GM13976 (cell line): ENCODE measurements around the gene PIGZ.
"Not testable (repeated sequence)": the region's sequence is repeated elsewhere in the genome, so short reads cannot be mapped to it uniquely, and the experiment has no call there.

Experiments used
- DNase-seq: peaks from one replicate; pipeline ENCODE4 v3.0.0; 2012; ENCODE audit warnings: low spot score
- CTCF ChIP-seq: IDR thresholded peaks from 2 replicates; pipeline ENCODE4 v1.5.1; 2012; ENCODE audit warnings: borderline replicate concordance, mild to moderate bottlenecking; ENCODE audit not compliant: insufficient read depth; ENCODE audit errors: extremely low read depth, missing control alignments, control extremely low read depth
- in situ Hi-C: fragments of 300-500 bp; cut with MboI; formaldehyde crosslinking; loops from one replicate; pipeline ENCODE4 v1.12.0; 2022; ENCODE audit warnings: low sequenced_read_pairs, mixed read lengths, inconsistent platforms; ENCODE audit not compliant: unreplicated experiment

PIGZ gene

GRCh38 chr3:196947860-196948441 lies 20.7 kb downstream of the PIGZ start:
- in situ Hi-C loops: no loop called here
- TF ChIP-seq CTCF: no peak
- no peak for DNase-seq

GRCh38 chr3:196947136-196947859 lies 21.3 kb downstream of the PIGZ start:
- in situ Hi-C loops: no loop called here
- TF ChIP-seq CTCF: no peak

DNA sequence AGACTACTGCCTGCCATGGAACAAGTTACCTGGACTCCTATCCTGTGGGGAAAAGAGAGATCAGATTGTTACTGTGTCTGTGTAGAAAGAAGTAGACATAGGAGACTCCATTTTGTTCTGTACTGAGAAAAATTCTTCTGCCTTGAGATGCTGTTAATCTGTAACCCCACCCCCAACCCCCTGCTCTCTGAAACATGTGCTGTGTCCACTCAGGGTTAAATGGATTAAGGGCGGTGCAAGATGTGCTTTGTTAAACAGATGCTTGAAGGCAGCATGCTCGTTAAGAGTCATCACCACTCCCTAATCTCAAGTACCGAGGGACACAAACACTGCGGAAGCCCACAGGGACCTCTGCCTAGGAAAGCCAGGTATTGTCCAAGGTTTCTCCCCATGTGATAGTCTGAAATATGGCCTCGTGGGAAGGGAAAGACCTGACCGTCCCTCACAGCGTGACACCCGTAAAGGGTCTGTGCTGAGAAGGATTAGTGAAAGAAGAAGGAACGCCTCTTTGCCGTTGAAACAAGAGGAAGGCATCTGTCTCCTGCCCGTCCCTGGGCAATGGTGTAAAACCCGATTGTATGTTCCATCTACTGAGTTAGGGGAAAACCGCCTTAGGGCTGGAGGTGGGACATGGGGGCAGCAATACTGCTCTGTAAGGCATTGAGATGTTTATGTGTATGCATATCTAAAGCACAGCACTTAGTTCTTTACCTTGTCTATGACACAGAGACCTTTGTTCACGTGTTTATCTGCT lies 24.4 kb downstream of the PIGZ start:
- in situ Hi-C loops, DNase-seq: not testable (repeated sequence)

More at GRCh38 chr3:196947136-196947859, 21.3 kb downstream of the PIGZ start:
- DNase-seq: no peak

DNA sequence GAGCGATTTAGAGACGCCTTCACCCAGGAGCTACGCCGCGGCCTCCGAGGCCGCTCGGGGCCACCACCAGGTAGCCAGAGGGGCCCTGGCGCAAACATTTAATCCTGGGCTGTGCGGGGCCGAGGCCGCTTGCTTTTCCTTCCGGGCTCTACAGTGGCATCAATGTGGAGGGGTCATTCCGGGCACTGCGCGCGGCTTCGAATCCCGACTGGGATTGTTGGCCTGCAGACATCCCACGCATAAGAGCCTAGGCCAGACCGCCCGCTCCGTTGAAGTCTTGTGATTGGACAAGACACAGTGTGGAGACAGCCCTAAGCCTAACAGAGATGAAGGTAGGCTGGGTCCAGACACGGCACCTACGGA lies 25.7 kb downstream of the PIGZ start:
- no peak for TF ChIP-seq CTCF
- no peak for DNase-seq
- in situ Hi-C loops: no loop called here

DNA sequence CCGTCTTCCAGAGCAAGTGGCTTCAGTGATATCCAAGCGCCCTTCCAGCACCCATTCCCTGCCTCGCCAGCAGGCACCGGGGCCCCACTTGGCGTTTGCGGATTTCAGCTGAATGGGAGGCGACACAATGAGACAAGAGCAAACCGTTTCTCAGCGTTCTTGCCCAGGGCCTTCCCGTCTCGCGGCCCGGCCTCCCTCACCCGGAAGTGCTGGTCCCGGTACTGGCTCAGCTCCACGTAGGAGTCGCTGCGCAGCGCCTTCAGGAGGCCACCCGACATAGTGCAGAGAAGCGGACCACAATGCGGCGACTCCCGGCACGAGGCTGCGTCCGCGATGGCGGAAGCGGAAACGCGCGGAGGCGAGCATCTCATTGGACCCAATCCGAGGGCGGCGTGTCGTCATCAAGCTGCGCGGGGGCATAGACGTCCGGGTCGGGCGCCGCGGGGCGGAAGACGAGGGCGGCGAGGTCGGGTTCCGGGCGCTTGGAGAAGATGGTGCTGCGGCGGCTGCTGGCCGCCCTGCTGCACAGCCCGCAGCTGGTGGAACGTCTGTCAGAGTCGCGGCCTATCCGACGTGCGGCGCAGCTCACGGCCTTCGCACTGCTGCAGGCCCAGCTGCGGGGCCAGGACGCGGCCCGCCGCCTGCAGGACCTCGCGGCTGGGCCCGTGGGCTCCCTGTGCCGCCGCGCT lies 26.3 kb downstream of the PIGZ start, which contains the start of gene NCBP2:
TSS of gene NCBP2 (minus strand) at position 303 of the 689 bp plus-strand sequence. CDS start at position 278, 25 bp downstream.
- DNase-seq: peak; percentile 97
- TF ChIP-seq CTCF: peak; percentile 78
- in situ Hi-C loops: no loop called here

DNA sequence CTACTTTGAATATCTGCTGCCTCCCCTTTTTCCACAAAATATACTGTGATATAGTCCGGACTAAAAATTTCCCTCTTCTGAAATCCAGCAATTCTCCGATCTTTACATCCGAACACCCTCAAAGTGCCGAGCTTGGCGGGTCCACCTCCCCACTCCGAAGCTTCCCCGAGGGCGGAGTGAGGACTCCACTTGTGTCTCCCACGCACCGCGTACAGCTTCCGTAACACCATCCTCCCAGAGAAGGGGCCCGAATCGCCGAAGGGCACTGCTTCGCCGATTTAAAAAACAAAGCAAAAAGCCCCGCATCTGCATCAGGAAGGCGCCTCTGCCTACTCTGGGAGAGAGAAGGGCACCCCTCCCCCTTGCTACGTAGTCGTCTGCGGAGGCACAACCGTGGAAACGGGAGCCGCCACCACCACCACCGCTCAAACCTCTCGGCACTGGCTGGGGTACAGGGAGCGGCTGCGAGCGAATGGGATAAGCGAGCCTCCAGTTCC lies 26.9 kb downstream of the PIGZ start:
- TF ChIP-seq CTCF: no peak
- DNase-seq: peak; percentile 76
- in situ Hi-C loops: no loop called here

DNA sequence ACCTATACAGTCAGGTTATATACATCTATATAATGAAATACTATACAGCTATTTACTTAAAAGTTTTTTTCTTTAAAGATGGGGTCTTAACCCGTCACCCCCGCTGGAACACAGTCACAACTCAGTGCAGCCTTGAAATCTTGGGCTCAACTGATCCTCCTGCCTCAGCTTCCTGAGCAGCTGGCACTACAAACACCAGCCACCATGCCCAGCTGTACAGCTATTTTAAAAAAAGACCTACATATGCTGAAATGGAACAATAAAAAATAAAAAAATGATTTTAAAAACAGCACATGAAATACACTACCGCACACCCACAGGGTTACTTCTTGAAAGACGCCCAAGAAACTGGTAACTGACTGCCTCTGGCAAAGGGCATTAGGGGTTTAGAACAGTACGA lies 30.1 kb downstream of the PIGZ start:
- in situ Hi-C loops: no loop called here
- no peak for DNase-seq
- TF ChIP-seq CTCF: no peak
